Measurements from ENCODE around the gene MXD4. TPM values are rescaled to one million over a fixed set of nuclear protein-coding genes. Genes with fewer than 3 reads are reported as not detected.

MXD4 gene
- total and polyA plus RNA-seq, 2 experiments from 2014 or later: 30.9 to 70.5 TPM

- 76 to 85% methylated on average over 13 to 17 of the region's 18 CpGs for WGBS, 2 experiments (ENCODE audit: low coverage in 1 of 2, low lambda C conversion rate in 2 of 2, missing lambda C conversion rate in 2 of 2)
- no peaks in the 10 kb centered on the region; the same call in 1 of the 2 replicates for H4K20me1 ChIP-seq (ENCODE audit: insufficient read depth)
- TF ChIP-seq EZH2phosphoT487 (IDR thresholded peaks at IDR 0.05; ENCODE audit: insufficient read depth, low read depth): no peak
- TF ChIP-seq EZH2 (IDR thresholded peaks at IDR 0.05; ENCODE audit: insufficient read depth, poor library complexity, severe bottlenecking): no peak
- no peaks in the 10 kb centered on the region for H3F3A ChIP-seq (ENCODE audit: insufficient read depth)
- no peak overlapping the region for H2AFZ ChIP-seq
- in situ Hi-C loops (cut with MboI): no loop called here
- H3K9me3 ChIP-seq (ENCODE audit: low read depth): no peaks in the 10 kb centered on the region
- H3K4me2 ChIP-seq (ENCODE audit: unreplicated experiment): no peak overlapping the region
- H3K9ac ChIP-seq: no peak overlapping the region
- peaks cover 74% of the 10 kb centered on the region for H3K79me2 ChIP-seq (ENCODE audit: insufficient read depth)
- no peak for DNase-seq
- H3K4me1 ChIP-seq (ENCODE audit: insufficient read depth): 0 out of 2 replicates have a peak, but pooled peaks cover 8% of the 10 kb centered on the region
- no peak overlapping the region for H3K27ac ChIP-seq
- no peaks in the 10 kb centered on the region for H3K27me3 ChIP-seq (replicated peaks; ENCODE audit: insufficient read depth)
- H3K9me2 ChIP-seq (ENCODE audit: insufficient read depth): no peaks in the 10 kb centered on the region
- peaks cover 4% of the 10 kb centered on the region; the same call in 1 of the 2 replicates for H3K36me3 ChIP-seq (ENCODE audit: low read depth)
- no peak overlapping the region for H3K4me3 ChIP-seq
These were observed 3.5 kb downstream of the MXD4 start for GRCh38 chr4:2258091-2259035.

DNA sequence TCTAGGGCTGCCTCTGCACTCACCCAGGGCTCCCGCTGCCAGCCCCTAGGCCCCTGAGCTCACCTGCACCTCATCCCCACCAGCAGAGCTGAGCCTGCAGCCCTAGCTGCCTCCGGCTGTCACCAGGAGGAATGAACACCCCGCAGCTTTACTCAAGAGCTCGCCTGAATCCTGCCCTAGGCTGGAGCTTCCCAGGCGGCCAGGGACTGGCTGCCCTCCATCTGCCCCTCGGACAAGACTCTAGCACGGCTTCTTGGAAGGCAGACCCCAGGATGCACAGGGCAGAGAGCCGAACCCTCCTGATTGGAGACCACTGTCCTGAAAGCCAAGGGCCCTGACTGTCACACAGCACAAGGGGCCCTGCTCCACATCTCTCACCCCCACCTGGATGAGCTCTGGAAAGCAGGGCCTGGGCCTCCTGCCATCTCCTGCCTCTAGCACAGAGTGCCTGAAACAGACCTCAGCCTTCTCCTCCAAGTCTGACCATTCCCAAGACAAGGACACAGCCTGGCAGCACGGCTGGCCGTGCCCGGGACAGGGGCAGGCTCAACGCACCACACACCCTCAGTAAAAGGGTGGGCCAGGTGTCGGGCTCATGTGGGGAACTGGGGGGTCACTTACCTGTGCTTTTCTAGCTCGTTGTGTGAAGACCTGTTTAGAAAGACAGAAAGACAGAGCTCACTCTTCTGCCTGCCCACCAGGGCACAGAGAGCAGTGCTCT is 4.4 kb downstream of the MXD4 start:
- 73 to 79% methylated on average over 14 of the region's 14 CpGs for WGBS, 2 experiments (ENCODE audit: low coverage in 1 of 2, low lambda C conversion rate in 2 of 2, missing lambda C conversion rate in 2 of 2)
- no peaks in the 10 kb centered on the region for H3F3A ChIP-seq (ENCODE audit: insufficient read depth)
- no peaks in the 10 kb centered on the region for H3K9me3 ChIP-seq (ENCODE audit: low read depth)
- no peak overlapping the region for H2AFZ ChIP-seq
- H3K9me2 ChIP-seq (ENCODE audit: insufficient read depth): no peaks in the 10 kb centered on the region
- H3K27ac ChIP-seq: no peak overlapping the region
- peaks cover 79% of the 10 kb centered on the region for H3K79me2 ChIP-seq (ENCODE audit: insufficient read depth)
- no peak for TF ChIP-seq EZH2 (IDR thresholded peaks at IDR 0.05; ENCODE audit: insufficient read depth, poor library complexity, severe bottlenecking)
- no peak for TF ChIP-seq EZH2phosphoT487 (IDR thresholded peaks at IDR 0.05; ENCODE audit: insufficient read depth, low read depth)
- H3K27me3 ChIP-seq (replicated peaks; ENCODE audit: insufficient read depth): no peaks in the 10 kb centered on the region
- no peak overlapping the region for H3K4me3 ChIP-seq
- H3K9ac ChIP-seq: no peak overlapping the region
- H3K4me1 ChIP-seq (ENCODE audit: insufficient read depth): 0 out of 2 replicates have a peak, but pooled peaks cover 8% of the 10 kb centered on the region
- H3K4me2 ChIP-seq (ENCODE audit: unreplicated experiment): no peak overlapping the region
- peaks cover 4% of the 10 kb centered on the region; the same call in 1 of the 2 replicates for H3K36me3 ChIP-seq (ENCODE audit: low read depth)
- no peaks in the 10 kb centered on the region; the same call in 1 of the 2 replicates for H4K20me1 ChIP-seq (ENCODE audit: insufficient read depth)
- in situ Hi-C loops (cut with MboI): no loop called here
- no peak for DNase-seq

- no peak overlapping the region for H3K9ac ChIP-seq
- no peak for DNase-seq
- H3K9me2 ChIP-seq (ENCODE audit: insufficient read depth): no peaks in the 10 kb centered on the region
- in situ Hi-C loops (cut with MboI): no loop called here
- no peaks in the 10 kb centered on the region; the same call in 1 of the 2 replicates for H4K20me1 ChIP-seq (ENCODE audit: insufficient read depth)
- H3K4me3 ChIP-seq: no peak overlapping the region
- H3K4me1 ChIP-seq (ENCODE audit: insufficient read depth): 0 out of 2 replicates have a peak, but pooled peaks cover 8% of the 10 kb centered on the region
- no peak overlapping the region for H2AFZ ChIP-seq
- peaks cover 4% of the 10 kb centered on the region; the same call in 1 of the 2 replicates for H3K36me3 ChIP-seq (ENCODE audit: low read depth)
- WGBS, 2 experiments (ENCODE audit: low coverage in 1 of 2, low lambda C conversion rate in 2 of 2, missing lambda C conversion rate in 2 of 2): 70 to 72% methylated on average over 11 to 12 of the region's 12 CpGs
- H3F3A ChIP-seq (ENCODE audit: insufficient read depth): no peaks in the 10 kb centered on the region
- peaks cover 79% of the 10 kb centered on the region for H3K79me2 ChIP-seq (ENCODE audit: insufficient read depth)
- H3K4me2 ChIP-seq (ENCODE audit: unreplicated experiment): no peak overlapping the region
- H3K27ac ChIP-seq: no peak overlapping the region
- no peak for TF ChIP-seq EZH2 (IDR thresholded peaks at IDR 0.05; ENCODE audit: insufficient read depth, poor library complexity, severe bottlenecking)
- H3K9me3 ChIP-seq (ENCODE audit: low read depth): no peaks in the 10 kb centered on the region
- H3K27me3 ChIP-seq (replicated peaks; ENCODE audit: insufficient read depth): no peaks in the 10 kb centered on the region
These were observed 5.1 kb downstream of the MXD4 start for GRCh38 chr4:2256781-2257191.

DNA sequence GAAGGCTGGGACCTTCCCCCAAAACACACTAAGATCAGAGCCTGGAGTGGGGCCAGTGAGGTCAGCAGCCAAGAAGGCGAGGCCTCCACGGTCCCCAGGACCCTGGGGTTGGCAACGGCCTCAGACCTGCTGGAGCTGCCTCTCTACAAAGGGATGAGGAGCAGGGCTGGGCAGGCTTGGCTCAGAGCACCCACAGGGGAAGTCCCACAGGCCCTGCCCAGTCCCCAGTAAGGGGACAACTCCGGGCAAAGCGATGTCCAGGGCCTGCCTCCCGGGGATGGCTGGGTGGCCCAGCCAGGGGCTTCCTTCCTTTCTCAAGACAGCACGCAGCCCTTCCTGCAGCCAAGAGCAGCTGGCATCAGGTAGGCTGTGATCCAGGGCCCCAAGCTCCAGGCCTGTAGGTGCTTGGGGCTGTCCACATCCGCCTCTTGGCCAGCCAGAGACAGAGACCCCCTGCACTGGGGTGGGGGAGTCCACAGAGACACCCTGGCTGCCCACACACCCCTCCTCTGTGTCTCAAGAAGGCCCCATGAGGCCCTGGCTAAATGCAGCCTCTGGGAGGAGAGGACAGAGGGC is 5.7 kb downstream of the MXD4 start:
- peaks cover 78% of the 10 kb centered on the region for H3K79me2 ChIP-seq (ENCODE audit: insufficient read depth)
- H3K36me3 ChIP-seq (ENCODE audit: low read depth): peaks cover 4% of the 10 kb centered on the region; the same call in 1 of the 2 replicates
- no peaks in the 10 kb centered on the region; the same call in 1 of the 2 replicates for H4K20me1 ChIP-seq (ENCODE audit: insufficient read depth)
- H3K27ac ChIP-seq: no peak overlapping the region
- no peak overlapping the region for H2AFZ ChIP-seq
- no peaks in the 10 kb centered on the region for H3F3A ChIP-seq (ENCODE audit: insufficient read depth)
- in situ Hi-C loops (cut with MboI): no loop called here
- 53 to 57% methylated on average over 8 of the region's 8 CpGs for WGBS, 2 experiments (ENCODE audit: low coverage in 1 of 2, low lambda C conversion rate in 2 of 2, missing lambda C conversion rate in 2 of 2)
- DNase-seq: no peak
- H3K4me1 ChIP-seq (ENCODE audit: insufficient read depth): 0 out of 2 replicates have a peak, but pooled peaks cover 8% of the 10 kb centered on the region
- no peak overlapping the region for H3K4me3 ChIP-seq
- H3K4me2 ChIP-seq (ENCODE audit: unreplicated experiment): no peak overlapping the region
- H3K9me3 ChIP-seq (ENCODE audit: low read depth): no peaks in the 10 kb centered on the region
- TF ChIP-seq EZH2 (IDR thresholded peaks at IDR 0.05; ENCODE audit: insufficient read depth, poor library complexity, severe bottlenecking) (no peak), EZH2phosphoT487 (IDR thresholded peaks at IDR 0.05; ENCODE audit: insufficient read depth, low read depth) (no peak)
- no peaks in the 10 kb centered on the region for H3K27me3 ChIP-seq (replicated peaks; ENCODE audit: insufficient read depth)
- H3K9ac ChIP-seq: no peak overlapping the region
- H3K9me2 ChIP-seq (ENCODE audit: insufficient read depth): no peaks in the 10 kb centered on the region
